Suppressor macrophage treated with lipopolysaccharide for 1 hour (primary cell): ENCODE results near the gene GMEB1.
"Not testable (repeated sequence)": the region's sequence is repeated elsewhere in the genome, so short reads cannot be mapped to it uniquely, and the experiment has no call there.

Experiments used
- DNase-seq, 3 donors: peaks; one replicate each; pipeline ENCODE4 v3.0.0-alpha.2; 2020 to 2022

The GMEB1 gene

GRCh38 chr1:28750771-28751294 lies 82.2 kb downstream of the GMEB1 start:
- DNase-seq, result not testable (repeated sequence)

DNA sequence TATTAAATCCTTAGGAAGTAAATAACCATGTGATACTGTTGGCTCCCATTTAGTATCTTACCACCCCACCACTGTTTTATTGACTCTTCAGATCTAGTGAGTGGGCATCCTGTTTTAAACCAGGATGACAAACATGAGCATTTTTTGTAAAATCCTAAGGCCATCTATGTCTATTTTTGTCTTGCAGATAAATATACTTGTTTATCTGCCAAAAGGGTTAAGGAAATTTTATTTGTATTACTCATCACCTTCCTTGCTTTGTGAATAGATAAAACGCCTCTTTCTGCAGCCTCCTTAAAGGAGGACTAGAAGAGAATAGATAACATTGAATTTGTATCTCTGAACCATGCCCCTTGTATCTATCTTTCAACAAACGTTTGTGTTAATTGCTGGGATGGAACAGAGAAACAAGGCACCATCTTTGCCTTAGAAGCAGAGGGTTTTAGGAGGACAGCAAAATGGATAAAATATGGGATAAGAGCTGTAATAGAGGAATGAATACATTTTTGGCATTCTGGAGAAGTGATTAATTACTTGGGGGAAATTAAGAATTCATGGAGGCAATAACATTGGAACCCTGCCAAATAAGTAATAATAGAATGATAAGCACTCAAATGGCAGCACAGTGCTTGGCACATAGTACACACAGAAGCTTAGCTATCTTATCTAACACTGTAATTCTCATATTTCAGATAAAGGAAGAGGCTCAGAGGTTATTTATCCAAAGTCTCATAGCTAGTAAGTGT lies 82.9 kb downstream of the GMEB1 start:
- DNase-seq, result no peak

GRCh38 chr1:28755701-28756100 lies 87.1 kb downstream of the GMEB1 start:
- no peak for DNase-seq

DNA sequence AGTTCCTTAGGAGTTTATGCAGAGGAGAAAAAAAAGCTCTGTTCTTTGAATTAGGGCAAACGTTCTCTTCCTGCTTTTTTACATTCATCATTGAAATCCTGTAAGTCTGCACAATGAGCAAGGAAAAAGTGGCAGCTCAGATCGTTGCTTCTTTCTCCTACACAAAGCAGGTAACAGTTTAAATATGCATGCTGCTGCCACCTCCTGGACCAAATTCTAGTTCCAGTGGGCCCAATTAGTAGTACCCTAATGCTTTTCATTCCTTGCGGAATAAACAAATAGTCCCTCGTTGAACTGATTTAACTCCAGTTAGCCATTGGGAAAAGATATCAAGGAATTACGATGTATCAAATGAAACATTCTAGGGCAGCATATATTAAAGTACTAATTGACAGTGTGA lies 88.3 kb downstream of the GMEB1 start:
- DNase-seq, result no peak

DNA sequence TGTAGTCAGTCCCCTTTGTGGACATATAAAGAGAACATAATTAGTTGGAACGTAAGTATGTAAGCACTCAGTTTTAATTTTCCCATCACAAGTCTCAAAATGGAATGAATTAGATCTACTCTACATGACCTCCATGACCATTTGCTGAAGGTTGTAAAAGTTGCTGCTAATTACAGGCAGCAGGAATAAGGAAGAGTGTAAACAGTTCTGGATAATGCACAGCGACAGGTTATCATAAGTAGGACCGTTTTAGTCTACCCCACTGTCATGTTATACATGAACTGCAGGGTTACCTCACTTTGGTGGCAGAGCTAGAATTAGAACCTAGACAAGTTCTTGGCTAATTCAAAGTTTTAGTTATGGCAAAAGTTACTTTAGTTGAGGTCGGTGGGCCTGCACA lies 89.8 kb downstream of the GMEB1 start:
- no peak for DNase-seq

DNA sequence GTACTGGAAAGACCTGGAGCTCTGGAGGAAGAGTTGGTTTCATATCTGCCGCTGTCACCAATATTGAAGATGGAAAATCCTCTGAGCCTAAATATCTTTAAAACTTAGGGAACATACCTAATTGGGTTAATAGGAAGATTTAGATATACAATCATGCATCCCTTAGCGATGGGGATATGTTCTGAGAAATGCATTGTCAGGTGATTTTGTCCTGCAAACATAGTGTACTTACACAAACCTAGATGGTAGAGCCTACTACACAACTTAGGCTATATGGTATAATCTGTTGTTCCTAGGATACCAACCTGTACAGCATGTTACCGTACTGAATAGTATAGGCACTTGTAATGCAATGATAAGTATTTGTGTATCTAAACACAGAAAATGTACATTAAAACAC lies 90.7 kb downstream of the GMEB1 start:
- no peak for DNase-seq

GRCh38 chr1:28761189-28761588 lies 92.6 kb downstream of the GMEB1 start:
- no peak for DNase-seq

GRCh38 chr1:28766532-28767183 lies 98.1 kb downstream of the GMEB1 start:
- no peak for DNase-seq
